Measurements from ENCODE around the gene CEP68. TPM values are rescaled to one million over a fixed set of nuclear protein-coding genes. Genes with fewer than 3 reads are reported as not detected.

CEP68 gene
- total RNA-seq, 4 donors from 2014 or later = 18.5 to 27.5 (median 25.3) TPM

DNA sequence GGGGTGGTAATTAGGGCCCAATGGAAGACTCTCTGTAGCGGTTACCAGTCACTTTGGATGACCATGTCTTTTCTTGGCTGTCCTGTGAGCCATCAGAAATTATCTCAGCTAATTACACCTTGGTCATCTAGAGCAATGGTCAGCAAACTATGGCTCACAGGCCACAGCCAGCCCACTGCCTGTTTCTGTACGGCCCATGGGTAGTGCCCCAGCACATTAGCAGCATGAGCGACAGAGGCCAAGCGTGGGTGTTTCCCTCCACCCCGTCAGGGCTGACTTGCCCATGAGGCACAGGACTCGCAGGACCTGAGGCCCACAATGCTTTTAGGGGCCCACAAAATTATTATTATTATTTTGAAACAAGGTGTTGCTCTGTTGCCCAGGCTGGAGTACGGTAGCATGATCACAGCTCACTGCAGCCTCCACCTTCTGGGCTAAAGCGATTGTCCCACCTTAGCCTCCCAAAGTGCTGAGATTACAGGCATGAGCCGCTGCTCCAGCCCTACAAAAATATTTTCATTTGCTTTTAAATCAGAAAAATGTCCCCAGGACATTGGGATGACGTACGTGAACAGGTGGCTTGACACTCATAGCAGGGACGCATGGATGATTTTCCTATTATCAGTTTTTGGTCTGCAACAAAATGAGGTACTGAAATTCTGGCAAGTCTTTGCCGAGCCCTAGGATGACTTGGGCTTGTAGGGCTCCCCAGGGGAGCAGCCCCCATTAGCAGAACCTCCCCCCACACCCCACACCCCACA lies 29.3 kb upstream of the CEP68 start:
- TF ChIP-seq, protein P1, sequence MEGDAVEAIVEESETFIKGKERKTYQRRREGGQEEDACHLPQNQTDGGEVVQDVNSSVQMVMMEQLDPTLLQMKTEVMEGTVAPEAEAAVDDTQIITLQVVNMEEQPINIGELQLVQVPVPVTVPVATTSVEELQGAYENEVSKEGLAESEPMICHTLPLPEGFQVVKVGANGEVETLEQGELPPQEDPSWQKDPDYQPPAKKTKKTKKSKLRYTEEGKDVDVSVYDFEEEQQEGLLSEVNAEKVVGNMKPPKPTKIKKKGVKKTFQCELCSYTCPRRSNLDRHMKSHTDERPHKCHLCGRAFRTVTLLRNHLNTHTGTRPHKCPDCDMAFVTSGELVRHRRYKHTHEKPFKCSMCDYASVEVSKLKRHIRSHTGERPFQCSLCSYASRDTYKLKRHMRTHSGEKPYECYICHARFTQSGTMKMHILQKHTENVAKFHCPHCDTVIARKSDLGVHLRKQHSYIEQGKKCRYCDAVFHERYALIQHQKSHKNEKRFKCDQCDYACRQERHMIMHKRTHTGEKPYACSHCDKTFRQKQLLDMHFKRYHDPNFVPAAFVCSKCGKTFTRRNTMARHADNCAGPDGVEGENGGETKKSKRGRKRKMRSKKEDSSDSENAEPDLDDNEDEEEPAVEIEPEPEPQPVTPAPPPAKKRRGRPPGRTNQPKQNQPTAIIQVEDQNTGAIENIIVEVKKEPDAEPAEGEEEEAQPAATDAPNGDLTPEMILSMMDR (IDR thresholded peaks at IDR 0.05) = no peak
- no peak for TF ChIP-seq POLR2A (IDR thresholded peaks at IDR 0.05)
- no peak overlapping the region for H3K4me3 ChIP-seq (ENCODE audit: low read depth, poor library complexity, severe bottlenecking)
- 95% methylated on average over 13 of the region's 13 CpGs for WGBS, 2 donors
- intact Hi-C loops (cut with DNase I; ENCODE audit: low total_unique reads) = no loop called here
- no peak for DNase-seq (ENCODE audit: low spot score in 2 of 2)

DNA sequence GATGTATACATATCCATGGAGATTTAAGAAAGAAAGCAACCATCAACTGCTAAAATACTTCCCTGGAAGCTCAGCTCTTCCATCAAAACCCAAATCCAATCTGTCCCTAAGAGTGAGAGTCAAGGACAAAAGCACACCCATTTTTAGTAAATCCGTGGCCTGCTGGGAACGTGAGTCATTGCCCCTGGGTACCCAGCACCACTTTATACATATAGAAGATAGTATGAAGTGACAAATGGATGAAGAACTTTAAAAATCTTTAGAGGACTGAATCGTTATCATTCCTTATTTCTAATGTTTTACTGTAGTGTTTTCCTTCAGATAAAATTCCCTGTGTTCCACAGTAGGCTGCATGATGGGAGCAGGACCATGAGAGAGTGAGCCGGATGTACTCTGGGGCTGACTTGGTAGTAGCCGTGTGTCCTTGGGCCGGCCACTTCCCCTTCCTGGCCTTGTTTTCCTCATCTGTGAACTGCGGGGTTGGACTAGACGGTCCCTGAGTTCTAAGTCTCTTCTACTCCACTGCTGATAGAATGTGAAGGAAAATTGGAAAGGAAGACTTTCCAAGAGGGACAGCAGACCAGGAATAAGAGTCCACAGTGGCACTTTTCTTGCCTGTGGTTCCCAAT lies 28.5 kb upstream of the CEP68 start:
- intact Hi-C loops (cut with DNase I; ENCODE audit: low total_unique reads) = no loop called here
- H3K4me3 ChIP-seq (ENCODE audit: low read depth, poor library complexity, severe bottlenecking) = no peak overlapping the region
- TF ChIP-seq, protein P1 (IDR thresholded peaks at IDR 0.05) = no peak
- TF ChIP-seq POLR2A (IDR thresholded peaks at IDR 0.05) = no peak
- WGBS, 2 donors = 76 to 78% methylated on average over 8 of the region's 8 CpGs
- no peak for DNase-seq (ENCODE audit: low spot score in 2 of 2)

DNA sequence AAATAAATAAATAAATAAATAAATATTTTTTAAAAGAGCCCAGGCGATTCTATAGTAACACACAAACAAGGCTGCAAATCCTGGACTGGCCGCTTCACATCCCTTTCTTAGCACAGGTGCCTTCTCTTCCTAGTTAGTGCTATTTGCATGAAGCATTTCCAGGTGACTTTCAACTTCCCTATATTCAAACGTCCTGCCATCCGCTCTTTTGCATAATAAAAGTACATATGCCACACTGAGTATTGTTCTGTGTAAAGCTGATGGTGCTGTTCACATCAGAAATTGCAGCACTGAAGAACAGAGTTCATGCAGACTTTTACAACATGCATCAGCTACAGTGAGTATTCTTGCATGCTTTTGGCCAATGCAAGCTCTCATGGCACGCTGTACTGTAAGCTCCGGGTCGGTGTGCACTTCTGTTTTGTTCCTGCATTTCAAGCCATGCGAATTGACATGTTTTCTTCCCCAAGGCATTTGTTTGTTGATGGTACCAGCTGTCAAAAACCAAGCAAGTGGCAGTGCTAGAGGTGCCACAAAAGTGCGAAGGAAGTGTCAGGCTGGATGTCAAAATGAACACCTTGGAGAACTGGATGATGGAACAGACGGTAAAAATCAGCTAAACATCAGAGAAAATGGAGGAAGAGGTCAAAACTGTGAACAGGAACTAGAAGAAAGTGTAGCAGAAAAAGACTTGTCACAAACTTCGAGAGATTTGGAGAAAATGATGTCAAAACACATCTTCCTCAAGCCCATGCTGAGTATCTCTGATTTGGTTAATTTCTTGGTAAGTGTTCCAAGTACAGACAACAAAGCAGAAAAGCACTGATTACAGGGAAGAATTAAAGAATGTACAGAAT lies 25.5 kb upstream of the CEP68 start:
- WGBS, 2 donors = 75 to 81% methylated on average over 11 of the region's 11 CpGs
- no peak overlapping the region for H3K4me3 ChIP-seq (ENCODE audit: low read depth, poor library complexity, severe bottlenecking)
- no peak for DNase-seq (ENCODE audit: low spot score in 2 of 2)
- TF ChIP-seq POLR2A (IDR thresholded peaks at IDR 0.05) = no peak
- TF ChIP-seq, protein P1 (IDR thresholded peaks at IDR 0.05) = no peak
- intact Hi-C loops (cut with DNase I; ENCODE audit: low total_unique reads) = loop anchor here (10.0 kb wide), 1 partner anchor 356 kb away; no protein-coding TSS in a partner anchor

DNA sequence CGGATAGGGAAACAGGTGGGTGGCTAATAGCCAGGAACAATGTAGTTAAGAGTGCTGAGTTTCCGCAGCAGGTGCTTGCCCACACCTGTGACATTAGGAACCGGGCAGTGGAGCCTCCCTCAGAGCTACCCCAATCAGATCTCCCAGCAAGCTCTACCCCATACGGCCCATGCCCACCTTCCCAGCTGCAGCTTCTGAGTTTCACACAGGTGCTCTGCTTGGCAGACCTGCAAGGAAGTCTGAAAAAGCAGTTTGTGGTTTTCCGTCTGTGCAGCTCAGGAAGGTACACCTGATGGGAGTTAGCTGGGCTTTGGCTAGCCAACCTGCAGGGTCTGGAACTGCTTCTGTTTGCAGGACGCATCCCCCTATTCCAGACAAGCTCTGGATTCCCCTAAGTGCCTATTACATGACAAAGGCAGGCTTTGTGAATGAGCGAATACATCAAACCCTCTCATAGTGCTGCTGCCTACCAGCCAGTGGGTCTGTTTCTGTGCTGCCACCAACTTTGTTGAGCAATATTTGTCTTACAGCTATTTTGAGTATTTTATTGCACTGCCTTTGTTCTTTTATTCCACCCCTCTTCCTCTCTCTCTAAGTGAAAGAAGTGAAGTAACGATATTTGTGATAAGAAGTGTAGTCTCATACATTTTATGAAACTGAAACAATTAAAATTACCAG lies 24.7 kb upstream of the CEP68 start:
- H3K4me3 ChIP-seq (ENCODE audit: low read depth, poor library complexity, severe bottlenecking) = no peak overlapping the region
- intact Hi-C loops (cut with DNase I; ENCODE audit: low total_unique reads) = loop anchor here (10.0 kb wide), 1 partner anchor 357 kb away; no protein-coding TSS in a partner anchor
- TF ChIP-seq, protein P1 (IDR thresholded peaks at IDR 0.05) = no peak
- no peak for TF ChIP-seq POLR2A (IDR thresholded peaks at IDR 0.05)

More for the DNA sequence above, 24.7 kb upstream of the CEP68 start:
- 60 to 61% methylated on average over 8 of the region's 8 CpGs for WGBS, 2 donors
- no peak for DNase-seq (ENCODE audit: low spot score in 2 of 2)
